NCI-H2196 (cell line): Measurements from ENCODE around the gene PHF24.
"Not testable (repeated sequence)": the region's sequence is repeated elsewhere in the genome, so short reads cannot be mapped to it uniquely, and the experiment has no call there.

Source experiments
- DNase-seq: peaks from one replicate; lab custom pipeline; 2025; ENCODE audit not compliant: unreplicated experiment; lab: John Stamatoyannopoulos, UW

Gene PHF24

DNA sequence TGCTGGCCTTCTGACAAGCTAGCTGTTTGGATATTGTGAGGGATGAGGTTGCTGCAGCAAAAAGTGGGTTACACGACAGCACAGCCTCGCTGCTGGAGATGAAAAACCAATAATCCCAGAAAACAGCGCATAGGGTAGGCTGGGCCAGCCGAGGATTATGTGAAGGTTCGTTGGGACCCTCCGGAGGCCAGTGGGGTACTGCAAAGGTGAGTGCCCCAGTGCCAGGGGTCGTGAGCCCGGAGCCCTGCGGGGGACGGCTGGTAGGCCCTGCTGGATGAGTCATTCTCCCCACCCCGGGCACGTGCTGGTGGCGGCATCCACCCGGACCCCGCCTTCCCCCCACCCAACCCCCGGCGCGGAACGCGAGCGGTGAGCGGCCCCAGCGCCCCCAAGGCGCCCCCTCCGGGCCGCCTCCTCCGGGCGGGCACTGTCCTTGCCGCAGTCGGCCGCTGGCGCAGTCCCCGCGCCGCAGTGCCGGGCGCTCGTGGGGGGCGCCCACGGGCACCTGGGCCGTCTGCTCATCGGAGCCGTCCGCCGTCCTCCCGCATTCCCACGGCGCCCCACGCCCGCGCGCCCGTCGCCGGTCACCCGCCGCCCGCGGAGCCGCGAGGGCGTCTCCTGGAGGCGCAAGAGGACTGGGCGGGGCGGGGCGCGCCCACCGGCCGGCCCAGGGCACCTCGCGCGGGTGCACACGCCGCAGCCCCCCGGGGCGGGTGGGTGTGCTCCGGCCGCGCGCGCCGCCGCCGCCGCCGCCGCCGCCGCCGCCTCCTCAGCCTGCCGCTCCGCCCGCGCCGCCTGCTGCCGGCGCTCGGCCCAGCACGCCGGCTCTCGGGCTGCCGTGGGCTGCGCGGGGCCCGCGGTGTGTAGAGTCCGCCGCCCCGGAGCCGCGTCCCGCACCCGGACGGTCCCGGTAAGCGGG lies at the start of gene PHF24:
PHF24 (plus strand) TSS at position 794 of the 919 bp plus-strand sequence. CDS start 13,014 bp downstream, outside the sequence.
- DNase-seq, result no peak

DNA sequence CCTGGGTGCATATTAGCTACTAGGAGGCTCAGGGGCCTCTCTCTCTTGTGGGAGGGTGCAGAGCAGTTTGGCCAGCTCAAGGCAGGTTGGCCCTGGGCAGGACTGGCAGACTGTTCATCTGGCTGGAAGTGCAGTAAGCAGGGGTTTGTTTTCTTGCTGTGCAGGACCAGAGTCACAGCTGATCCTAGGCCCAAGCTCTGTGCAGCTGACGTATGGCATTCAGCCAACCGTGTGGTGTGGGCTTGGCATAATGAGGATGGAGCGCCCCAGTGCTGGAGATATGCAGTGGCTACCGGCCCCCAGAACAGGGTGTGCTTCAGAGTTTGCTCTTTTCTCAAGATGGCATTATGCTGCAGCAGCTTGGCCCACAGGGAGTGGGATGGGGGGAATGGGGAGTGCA lies 31.0 kb upstream of the PHF24 start:
- DNase-seq, result no peak

DNA sequence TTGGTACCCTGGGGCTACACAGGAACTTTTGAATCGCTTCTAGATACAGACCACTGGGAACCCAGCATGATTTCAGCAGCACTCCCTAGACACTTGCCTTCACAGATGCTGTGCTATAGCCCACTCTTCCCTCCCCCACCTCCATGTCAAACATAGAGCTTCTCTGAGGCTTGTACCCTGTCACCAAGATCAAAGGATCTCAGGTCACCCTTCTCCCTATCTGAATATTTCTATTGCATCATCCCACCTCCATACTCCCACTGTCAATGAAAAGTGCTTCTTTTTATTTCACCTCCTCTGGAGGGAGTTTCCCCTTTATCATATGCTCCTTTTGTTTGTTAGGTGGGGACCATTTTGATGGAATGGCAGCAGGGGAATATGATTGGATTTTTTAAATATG lies 29.2 kb upstream of the PHF24 start:
- no peak for DNase-seq

DNA sequence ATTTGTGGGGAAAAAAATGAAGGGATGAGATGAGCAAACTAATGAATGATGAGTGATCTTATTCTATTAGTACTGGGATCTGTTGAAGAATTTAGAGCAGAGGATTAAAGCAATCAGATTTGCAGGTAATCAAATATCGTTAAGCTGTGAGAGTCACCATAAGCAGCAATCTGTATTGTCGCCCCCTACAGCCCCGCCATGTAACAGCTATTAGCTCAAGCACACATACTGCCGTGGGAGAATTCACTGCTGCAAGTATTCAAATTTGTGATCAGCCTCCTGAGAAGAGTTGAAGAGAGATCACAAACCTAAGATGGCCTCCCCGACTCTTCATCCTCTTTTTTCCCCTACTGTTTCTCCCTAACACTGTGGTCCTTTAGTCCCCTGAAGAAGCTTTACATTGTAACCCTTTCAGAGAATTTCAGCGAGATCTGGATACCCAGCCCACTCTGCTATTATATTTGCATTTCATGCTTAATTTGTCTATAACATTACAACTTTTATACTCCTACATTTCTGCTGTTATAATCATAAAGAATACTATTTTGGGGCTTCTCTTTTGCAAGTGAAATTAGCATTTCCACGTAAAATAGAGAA lies 28.5 kb upstream of the PHF24 start:
- no peak for DNase-seq

DNA sequence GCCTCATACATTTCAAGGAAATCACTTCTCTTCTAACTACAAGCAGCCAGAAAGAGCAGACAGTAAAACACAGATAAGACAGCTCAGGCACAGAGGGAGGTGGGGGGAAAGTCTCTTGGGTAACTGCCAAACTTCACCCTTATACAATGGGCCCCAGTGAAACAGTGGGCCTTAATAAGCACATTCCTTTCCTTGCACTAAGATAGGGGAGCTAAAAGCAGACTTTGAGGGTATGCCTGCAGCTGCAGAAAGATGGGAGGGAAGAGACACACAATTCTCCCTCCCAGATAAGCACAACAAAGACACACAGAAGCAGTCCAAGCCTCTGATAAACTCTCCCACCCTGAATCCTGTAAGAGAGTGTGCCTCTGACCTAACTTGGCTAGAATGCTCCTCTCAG lies 18.1 kb upstream of the PHF24 start:
- DNase-seq, result not testable (repeated sequence)

DNA sequence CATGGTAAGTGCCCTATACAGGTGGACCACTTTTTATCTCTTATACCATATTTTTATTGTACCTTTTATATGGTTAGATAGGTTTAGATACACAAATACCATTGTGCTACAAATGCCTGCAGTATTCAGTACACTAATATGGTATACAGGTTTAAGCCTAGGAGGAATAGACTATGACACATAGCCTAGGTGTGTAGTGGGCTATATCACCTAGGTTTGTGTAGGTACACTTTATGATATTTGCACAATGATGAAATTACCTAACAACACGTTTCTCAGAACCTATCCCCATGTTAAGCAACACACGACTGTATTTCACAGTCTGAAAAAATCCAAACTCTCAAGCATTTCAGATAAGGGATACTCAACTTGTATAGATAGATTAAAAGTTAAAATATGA lies 9.6 kb upstream of the PHF24 start:
- no peak for DNase-seq

DNA sequence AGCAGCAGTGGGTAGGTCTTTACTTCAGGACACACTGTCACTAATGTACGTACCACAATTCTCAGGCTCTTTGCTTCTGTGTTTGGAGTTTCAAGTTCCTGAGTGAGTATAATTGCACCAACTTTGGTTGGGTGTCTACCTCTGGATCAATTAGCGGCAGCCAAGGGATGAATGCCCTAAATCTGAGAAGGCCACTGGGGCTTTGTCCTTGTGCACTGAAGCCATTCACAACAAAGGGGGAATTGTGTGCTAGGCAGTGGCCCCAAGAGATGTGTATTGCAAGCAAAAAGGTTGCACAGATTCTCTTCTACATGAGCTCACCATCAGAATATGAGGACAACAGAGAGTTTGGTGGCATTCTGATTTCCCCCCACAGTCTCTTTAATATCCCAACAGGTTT lies 3.9 kb upstream of the PHF24 start:
- DNase-seq, result no peak

DNA sequence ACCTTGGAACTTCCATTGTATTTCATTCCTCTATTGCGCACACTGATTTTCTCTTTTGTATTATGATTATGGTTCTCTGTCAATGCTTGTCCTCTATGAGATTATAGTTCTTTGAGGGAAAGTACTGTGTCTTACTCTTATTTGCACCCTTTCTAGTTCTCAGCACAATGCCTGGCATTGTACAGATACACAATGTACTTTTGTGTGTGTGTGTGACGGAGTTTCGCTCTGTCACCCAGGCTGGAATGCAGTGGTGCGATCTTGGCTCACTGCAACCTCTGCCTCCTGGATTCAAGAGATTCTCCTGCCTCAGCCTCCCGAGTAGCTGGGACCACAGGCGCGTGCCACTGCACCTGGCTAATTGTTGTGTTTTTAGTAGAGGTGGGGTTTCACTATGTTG lies 2.0 kb upstream of the PHF24 start:
- not testable (repeated sequence) for DNase-seq

DNA sequence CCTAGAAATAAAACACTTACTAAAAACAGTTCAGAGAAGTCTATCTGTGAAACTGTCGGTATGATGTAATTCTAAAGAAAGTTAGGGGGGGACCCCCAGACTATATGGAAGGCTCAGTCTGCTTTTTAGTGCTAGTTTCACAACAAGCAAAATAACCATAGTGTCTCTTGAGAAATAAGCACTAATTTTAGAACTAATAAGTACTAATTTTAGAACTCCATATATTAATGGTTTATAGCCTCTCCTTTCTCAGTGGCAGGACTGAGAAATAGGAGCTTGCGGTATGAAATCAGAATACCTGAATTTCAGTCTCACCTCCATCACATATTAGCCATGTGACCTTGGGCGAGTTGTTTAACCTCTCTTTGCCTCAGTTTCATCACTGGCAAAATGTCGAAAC lies 1.4 kb upstream of the PHF24 start:
- DNase-seq, result no peak

DNA sequence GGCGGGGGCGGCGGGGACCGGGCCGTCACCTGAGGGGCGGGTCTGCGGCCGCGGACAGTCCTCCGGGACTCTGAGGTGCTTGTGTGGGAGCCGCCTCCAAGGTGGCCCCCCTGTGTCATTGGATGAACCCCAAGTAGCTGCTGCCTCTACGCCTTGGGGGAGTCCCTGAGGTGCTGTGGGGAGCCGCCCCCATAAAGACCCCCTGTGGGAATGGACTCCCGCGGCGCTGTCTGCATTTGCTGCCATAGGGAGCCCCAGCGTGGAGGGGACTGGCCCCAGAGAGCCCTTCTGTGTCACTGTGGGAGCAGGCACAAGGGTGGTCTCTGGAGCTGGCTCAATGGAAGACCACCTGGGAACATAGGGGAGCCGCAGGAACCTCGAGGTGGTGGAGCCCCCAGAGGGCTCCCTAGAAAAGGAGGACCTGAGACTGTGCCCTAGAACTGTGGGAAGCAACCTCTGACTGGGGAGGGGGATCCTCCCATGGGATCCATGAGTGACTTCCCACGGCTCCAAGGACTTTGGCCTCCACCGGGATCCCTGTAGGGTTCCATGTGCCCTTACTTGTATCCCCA lies 412 bp downstream of the PHF24 start:
- DNase-seq, result no peak

DNA sequence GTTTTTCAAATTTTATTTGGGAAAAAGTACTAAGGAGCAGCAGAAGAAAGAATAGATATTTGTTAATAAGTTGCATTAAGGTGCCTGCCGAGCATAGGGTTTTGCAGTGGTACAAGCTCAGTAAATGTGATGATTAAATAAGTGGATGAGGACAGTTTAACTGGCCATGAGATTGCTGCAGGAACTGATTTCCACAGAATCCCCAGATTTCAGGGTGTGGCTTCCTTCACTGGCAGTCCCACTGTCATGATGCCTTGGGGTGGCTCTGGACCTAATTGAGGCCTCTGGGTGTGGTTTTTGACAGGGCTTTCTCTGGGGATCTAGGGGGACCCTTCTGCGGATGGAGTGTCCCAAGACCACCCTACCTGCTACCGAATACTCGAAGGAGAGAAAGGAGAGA lies 1.4 kb downstream of the PHF24 start:
- no peak for DNase-seq

DNA sequence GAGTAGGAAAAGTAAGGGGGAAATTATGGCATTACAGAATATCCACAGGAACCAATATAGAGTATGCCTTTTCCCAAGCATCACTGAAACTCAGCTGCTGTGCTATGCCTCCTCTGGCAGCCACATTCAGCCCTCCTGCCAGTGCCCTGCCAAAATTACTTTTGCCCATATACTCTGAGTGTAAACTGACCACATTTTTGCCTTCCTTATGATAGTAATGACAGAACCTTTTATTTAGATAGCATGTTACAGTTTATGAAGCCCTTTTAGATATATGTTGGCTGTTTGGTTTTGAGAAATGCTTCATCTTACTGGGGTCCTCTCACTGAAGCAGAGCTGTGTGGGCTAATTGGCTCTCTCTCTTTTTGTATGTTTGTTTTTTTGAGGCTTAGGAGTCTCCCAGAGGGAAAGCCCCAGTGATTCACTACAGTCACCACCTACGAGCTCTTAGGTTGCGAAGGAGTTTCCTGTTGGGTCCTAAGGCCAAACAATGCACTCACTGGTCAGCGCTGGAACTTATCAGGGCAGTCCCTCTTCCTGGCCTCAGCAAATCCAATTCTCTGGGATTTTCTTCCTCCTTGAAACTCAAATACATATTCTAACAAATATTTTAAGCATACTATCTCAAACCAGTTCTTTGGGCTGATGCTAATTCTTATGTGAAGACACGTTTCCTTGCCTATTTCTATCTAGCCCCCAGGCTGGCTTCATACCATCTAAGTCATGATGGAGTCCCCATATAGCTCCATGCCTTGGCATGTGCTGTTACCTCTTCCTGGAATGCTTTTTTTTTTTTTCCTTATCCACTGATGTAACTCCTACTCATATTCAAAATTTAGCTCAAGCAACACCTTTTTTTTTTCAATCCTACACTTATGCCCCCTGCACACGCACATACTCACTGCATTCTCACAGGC lies 3.7 kb downstream of the PHF24 start:
- DNase-seq, result no peak

DNA sequence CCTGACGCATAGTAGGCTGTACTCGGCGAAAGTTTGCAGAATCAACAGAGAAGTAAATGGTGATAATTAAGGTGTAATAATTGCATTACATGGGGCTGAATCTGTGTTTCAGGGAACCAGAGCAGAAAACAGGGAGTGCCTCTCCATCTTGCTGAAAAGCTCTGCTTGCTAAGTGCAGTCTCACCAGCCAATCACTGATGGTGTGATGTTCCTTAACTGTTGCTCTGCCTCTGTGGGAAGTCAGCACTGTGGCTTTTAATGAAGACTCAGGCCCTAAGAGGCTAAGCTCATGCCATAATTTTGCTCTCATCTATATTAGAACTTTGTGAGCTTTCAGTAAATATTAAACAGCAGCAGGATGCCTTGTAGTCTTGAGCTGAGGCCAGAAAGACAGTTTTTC lies 4.5 kb downstream of the PHF24 start:
- DNase-seq, result no peak

DNA sequence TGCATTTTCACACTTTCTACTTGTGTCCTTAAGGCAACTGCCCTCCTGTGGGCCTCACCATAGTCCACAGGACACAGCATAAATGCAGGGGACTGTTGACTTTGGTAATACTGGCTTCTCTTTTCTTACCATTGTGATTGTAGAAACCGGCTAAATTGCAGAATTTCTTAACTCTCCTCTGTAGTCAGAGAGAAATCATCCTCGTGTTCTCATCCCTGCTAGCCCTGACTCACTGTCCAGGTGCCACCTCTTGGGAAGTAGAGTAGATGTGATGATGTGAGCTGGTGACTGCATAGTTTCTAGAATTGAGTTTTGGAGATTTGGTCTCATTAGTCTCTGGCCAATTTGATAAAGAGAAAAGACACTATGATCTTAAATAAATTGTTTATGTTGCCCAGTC lies 5.5 kb downstream of the PHF24 start:
- no peak for DNase-seq

DNA sequence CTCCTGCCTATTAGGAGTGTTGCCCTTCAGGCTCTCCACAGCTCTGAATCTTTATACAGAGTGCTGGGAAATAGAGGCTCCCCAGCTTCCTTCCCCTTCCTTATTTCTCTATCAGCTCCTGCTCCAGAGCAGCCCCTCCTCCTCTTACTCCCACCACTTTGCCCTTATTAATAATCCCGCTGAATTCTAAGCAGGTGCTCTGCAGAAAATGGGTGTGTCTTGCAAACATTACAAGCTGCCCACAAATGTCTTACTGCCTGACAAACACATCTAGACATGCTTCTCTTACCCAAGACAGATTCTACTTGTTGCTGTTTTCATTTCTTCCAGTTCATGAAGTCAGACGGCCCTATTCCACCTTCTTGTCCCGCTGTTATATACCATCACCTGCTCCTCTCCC lies 6.4 kb downstream of the PHF24 start:
- DNase-seq, result no peak

DNA sequence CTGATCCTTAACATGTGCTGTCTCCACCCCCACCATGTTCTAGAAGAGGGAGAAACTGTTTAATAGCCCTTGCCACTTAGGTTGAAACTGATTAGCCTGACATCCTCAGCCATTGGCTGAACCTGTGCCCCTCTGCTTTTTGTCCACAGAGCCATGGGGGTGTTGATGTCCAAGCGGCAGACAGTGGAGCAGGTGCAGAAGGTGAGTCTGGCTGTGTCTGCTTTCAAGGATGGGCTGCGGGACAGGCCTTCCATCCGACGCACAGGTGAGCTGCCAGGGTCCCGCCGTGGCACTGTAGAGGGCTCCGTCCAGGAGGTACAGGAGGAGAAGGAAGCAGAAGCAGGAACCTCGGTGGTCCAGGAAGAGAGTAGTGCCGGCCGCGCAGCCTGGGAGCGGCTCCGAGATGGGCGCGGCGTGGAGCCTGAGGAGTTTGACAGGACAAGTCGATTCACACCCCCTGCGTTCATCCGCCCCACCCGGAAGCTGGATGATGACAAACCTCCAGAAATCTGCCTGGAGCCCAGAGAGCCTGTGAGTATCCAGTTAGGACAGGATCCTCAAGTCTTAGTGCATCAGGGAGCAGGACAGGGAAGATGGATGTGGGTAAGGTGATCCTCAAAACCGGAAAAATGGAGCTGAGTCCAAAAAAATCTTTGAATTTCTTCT lies 13.2 kb downstream of the PHF24 start:
- DNase-seq, result no peak

DNA sequence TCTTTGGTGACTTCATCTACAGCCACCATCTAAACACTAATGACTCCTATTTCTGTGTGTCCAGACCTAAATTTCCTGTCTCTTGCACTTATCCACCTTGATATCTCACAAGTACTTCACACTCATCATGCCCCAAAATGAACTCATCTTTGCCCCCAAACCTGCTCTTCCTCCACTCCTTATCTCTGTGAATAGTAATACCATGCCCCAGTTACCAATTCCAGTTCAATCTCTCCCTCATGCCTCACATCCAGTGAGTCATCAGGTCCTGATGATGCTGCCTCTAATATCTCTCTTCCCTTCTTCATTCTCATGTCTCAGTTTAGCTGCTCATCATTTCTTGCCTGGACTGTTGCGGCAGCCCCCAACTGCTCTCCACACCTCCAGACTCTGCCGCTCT lies 16.6 kb downstream of the PHF24 start:
- no peak for DNase-seq

DNA sequence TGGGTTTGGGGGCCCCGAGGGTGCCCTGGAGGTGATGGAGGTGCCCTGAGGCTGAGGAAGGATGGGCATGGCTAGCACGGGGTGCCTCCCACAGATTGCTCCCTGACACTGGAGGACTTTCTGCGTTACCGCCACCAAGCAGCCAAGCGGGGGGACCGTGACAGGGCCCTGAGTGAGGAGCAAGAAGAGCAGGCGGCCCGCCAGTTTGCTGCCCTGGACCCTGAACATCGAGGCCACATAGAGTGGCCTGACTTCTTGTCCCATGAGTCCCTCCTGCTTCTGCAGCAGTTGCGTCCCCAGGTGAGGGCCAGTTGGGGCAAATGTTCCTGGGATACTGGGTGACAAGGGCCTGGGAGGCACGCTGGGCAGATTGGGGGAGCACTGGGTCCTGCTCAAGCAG lies 18.4 kb downstream of the PHF24 start:
- no peak for DNase-seq

DNA sequence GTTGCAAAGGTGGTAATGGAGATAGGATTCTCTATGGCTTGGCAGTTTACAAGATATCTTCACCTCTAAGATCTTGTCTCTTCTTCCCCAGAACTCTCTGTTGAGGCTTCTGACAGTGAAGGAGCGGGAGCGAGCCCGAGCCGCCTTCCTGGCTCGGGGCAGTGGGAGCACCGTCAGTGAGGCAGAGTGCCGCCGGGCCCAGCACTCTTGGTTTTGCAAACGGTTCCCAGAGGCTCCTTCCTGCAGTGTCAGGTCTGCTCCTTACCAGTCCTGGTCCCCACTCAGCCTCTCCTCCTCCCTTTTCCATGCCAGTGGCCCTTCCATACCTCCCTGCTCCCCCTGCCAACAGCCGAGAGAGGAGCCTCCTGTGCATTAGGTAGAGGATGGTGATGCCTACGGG lies 18.9 kb downstream of the PHF24 start:
- DNase-seq, result no peak

DNA sequence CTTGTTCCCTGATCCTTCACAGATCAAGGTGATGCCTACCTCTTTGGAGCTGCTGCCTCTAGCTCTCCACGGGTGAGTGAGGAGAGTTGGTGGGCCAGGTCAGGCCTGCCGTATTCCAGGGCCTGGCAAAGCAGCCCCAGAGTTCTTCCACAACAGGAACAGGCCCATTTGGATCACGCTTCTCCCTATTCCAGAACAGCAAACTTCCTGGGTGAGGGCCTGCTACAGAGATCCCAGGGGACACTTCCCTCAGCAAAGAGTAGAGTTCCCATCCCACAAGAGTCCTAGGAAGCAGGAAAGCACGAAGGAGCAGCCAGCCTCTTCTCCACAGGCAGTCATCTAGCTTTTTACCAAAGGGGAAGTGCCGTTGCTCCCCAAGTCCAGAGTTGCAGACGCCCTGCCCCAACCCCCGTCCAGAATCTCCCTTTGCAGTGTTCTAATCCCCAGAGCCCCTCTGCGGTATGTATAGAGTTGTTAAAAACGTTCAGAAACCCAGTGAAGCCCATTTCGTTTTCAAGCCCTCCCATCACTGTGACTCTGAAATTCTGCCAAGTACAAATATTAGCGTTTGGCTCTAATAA lies 22.2 kb downstream of the PHF24 start:
- DNase-seq, result no peak
